ENCODE measurements around the gene TRIM15.
"Not testable (repeated sequence)": the region's sequence is repeated elsewhere in the genome, so short reads cannot be mapped to it uniquely, and the experiment has no call there.

The TRIM15 gene

DNA sequence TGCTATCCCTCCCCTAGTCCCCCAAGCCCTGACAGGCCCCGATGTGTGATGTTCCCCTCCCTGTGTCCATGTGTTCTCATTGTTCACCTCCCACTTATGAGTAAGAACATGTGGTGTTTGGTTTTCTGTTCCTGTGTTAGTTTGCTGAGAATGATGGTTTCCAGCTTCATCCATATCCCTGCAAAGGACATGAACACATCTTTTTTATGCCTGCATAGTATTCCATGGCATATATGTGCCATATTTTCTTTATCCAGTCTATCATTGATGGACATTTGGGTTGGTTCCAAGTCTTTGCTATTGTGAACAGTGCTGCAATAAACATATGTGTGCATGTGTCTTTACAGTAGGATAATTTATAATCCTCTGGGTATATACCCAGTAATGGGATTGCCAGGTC is 1.9 kb downstream of the TRIM15 start:
- CTCF ChIA-PET, result interaction anchor here (5.8 kb wide), 1 partner anchor 33 kb away, joined by 49 read pairs; no protein-coding TSS in a partner anchor
- POLR2A ChIA-PET; H3K36me3 ChIP-seq (ENCODE audit: control insufficient read depth in 2 of 2, insufficient read depth in 1 of 2, low read length in 2 of 2); H3K4me1 ChIP-seq (ENCODE audit: control insufficient read depth, insufficient read depth, low read length); H3K9me3 ChIP-seq (ENCODE audit: control insufficient read depth, insufficient read depth, low read depth, low read length); H3K27ac ChIP-seq (ENCODE audit: extremely low read depth, low read depth, low read length); H3K4me3 ChIP-seq (ENCODE audit: low read depth, low read length): not testable (repeated sequence)
- TF ChIP-seq ZNF580 (tag by site-specific recombination; IDR thresholded peaks at IDR 0.05) (0 out of 2 replicates have a peak, but pooled peaks have one; percentile 50), ZNF146 (tag by site-specific recombination; IDR thresholded peaks at IDR 0.05) (peak; percentile 91)

GRCh38 chr6:30167101-30167500 is 3.8 kb downstream of the TRIM15 start:
- no peak for TF ChIP-seq ZNF776 (tag by site-specific recombination; IDR thresholded peaks at IDR 0.05; ENCODE audit: borderline replicate concordance)
- no peak for TF ChIP-seq ZNF391 (tag by site-specific recombination; IDR thresholded peaks at IDR 0.05; ENCODE audit: borderline replicate concordance, low read depth)
- TF ChIP-seq, protein P1, sequence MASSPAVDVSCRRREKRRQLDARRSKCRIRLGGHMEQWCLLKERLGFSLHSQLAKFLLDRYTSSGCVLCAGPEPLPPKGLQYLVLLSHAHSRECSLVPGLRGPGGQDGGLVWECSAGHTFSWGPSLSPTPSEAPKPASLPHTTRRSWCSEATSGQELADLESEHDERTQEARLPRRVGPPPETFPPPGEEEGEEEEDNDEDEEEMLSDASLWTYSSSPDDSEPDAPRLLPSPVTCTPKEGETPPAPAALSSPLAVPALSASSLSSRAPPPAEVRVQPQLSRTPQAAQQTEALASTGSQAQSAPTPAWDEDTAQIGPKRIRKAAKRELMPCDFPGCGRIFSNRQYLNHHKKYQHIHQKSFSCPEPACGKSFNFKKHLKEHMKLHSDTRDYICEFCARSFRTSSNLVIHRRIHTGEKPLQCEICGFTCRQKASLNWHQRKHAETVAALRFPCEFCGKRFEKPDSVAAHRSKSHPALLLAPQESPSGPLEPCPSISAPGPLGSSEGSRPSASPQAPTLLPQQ (tag by site-specific recombination; IDR thresholded peaks at IDR 0.05), result no peak
- no peak for TF ChIP-seq ZNF549 (tag by site-specific recombination; IDR thresholded peaks at IDR 0.05)
- TF ChIP-seq PRDM1 (tag by site-specific recombination; IDR thresholded peaks at IDR 0.05), result no peak
- H3K36me3 ChIP-seq (ENCODE audit: control insufficient read depth in 2 of 2, insufficient read depth in 1 of 2, low read length in 2 of 2), result no peaks in the 10 kb centered on the region
- H3K27ac ChIP-seq (ENCODE audit: extremely low read depth, low read depth, low read length), result no peak overlapping the region
- ChIA-PET POLR2A (interaction anchor here (1.0 kb wide), 1 partner anchor 65 kb away, joined by 5 read pairs; no protein-coding TSS in a partner anchor), CTCF (interaction anchor here (0.9 to 5.8 kb wide), 9 partner anchors 9 to 465 kb away, joined by 3 to 50 read pairs (median 4); no protein-coding TSS in a partner anchor)
- H3K4me1 ChIP-seq (ENCODE audit: control insufficient read depth, insufficient read depth, low read length), result no peaks in the 10 kb centered on the region
- H3K4me3 ChIP-seq (ENCODE audit: low read depth, low read length), result no peak overlapping the region
- no peaks in the 10 kb centered on the region for H3K9me3 ChIP-seq (ENCODE audit: control insufficient read depth, insufficient read depth, low read depth, low read length)

DNA sequence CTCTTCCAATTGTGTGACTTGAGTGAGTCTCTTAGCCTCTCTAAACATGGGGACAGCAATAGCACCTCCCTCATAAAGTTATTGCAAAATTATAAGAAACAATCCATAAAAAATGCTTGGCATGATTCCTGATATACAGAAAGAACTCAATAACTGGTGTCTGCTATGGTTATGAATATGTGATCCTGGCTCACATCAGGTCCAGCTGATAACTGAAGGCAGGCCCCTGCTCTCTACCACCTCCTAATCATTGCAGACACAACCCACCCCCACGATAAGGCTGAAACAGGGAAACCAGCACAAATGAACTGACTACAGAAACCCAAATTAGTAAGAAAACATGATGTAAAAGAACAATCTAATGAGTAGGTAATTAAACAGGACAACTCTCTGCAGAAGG is 5.4 kb downstream of the TRIM15 start:
- no peaks in the 10 kb centered on the region for H3K4me1 ChIP-seq (ENCODE audit: control insufficient read depth, insufficient read depth, low read length)
- no peak overlapping the region for H3K27ac ChIP-seq (ENCODE audit: extremely low read depth, low read depth, low read length)
- ChIA-PET CTCF (interaction anchor here (0.7 to 5.8 kb wide), 9 partner anchors 10 to 418 kb away, joined by 3 to 50 read pairs (median 4); no protein-coding TSS in a partner anchor), POLR2A (no interaction called here)
- no peaks in the 10 kb centered on the region for H3K36me3 ChIP-seq (ENCODE audit: control insufficient read depth in 2 of 2, insufficient read depth in 1 of 2, low read length in 2 of 2)
- no peak overlapping the region for H3K4me3 ChIP-seq (ENCODE audit: low read depth, low read length)
- TF ChIP-seq ZNF707 (tag by site-specific recombination; IDR thresholded peaks at IDR 0.05), result no peak
- no peak for TF ChIP-seq ZNF23 (tag by site-specific recombination; IDR thresholded peaks at IDR 0.05; ENCODE audit: borderline replicate concordance)
- TF ChIP-seq, protein P2, sequence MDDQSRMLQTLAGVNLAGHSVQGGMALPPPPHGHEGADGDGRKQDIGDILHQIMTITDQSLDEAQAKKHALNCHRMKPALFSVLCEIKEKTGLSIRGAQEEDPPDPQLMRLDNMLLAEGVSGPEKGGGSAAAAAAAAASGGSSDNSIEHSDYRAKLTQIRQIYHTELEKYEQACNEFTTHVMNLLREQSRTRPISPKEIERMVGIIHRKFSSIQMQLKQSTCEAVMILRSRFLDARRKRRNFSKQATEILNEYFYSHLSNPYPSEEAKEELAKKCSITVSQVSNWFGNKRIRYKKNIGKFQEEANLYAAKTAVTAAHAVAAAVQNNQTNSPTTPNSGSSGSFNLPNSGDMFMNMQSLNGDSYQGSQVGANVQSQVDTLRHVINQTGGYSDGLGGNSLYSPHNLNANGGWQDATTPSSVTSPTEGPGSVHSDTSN (CRISPR knock-in tag; IDR thresholded peaks at IDR 0.05), result no peak
- no peak for TF ChIP-seq MEIS1 (CRISPR knock-in tag; IDR thresholded peaks at IDR 0.05; ENCODE audit: borderline replicate concordance)
- no peak for TF ChIP-seq ZNF350 (tag by site-specific recombination; IDR thresholded peaks at IDR 0.05)
- no peak for TF ChIP-seq ZNF658 (tag by site-specific recombination; IDR thresholded peaks at IDR 0.05)
- TF ChIP-seq ZNF530 (tag by site-specific recombination; IDR thresholded peaks at IDR 0.05; ENCODE audit: low read depth), result no peak
- no peak for TF ChIP-seq ZNF132 (tag by site-specific recombination; IDR thresholded peaks at IDR 0.05; ENCODE audit: borderline replicate concordance)
- no peak for TF ChIP-seq GLIS2 (tag by site-specific recombination; IDR thresholded peaks at IDR 0.05)
- no peak for TF ChIP-seq ZNF37A (tag by site-specific recombination; IDR thresholded peaks at IDR 0.05)
- no peaks in the 10 kb centered on the region for H3K9me3 ChIP-seq (ENCODE audit: control insufficient read depth, insufficient read depth, low read depth, low read length)

All from HEK293 (cell line).